Jurkat, Clone E6-1 (cell line): ENCODE measurements around the gene CT45A9. TPM values are rescaled to one million over a fixed set of nuclear protein-coding genes. Genes with fewer than 3 reads are reported as not detected.
"Not testable (repeated sequence)": the region's sequence is repeated elsewhere in the genome, so short reads cannot be mapped to it uniquely, and the experiment has no call there.

Source experiments
- DNase-seq: peaks from one replicate; pipeline ENCODE4 v3.0.0-alpha.2; 2011; ENCODE audit warnings: low read depth, low spot score
- H3K4me3 ChIP-seq: 2 replicates; pipeline ENCODE4 v1.5.1; 2011; ENCODE audit warnings: mild to moderate bottlenecking, low read length, control low read depth, moderate library complexity
- polyA plus RNA-seq: library from polyadenylated mRNA; unstranded; fragments of >200 nt; gene quantifications from one replicate; pipeline ENCODE4 v1.2.1, GENCODE V29; 2012; ENCODE audit warnings: missing spikeins; ENCODE audit not compliant: insufficient read length, insufficient read depth

The CT45A9 gene, protein sequence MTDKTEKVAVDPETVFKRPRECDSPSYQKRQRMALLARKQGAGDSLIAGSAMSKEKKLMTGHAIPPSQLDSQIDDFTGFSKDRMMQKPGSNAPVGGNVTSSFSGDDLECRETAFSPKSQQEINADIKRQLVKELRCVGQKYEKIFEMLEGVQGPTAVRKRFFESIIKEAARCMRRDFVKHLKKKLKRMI
- polyA plus RNA-seq, result not detected

DNA sequence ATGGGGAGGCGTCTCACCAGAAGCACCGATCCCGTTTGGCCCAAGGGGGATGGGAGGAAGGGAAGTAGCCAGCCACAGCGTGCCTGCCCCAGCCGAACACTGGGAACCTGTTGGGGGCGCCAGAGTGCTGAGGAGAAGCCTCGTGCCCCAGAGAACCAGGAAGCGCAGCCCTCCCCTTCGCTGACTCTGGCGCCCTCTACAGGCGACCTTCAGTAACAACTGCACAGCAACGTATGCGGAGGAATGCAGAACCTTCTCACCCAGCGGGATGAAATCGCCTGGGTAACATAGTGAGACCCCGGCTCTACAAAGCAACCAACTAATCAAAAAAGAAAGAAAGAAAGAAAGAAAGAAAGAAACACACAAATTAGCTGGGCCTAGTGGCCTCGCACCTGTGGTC is at the start of gene CT45A9:
Gene CT45A9 (minus strand): TSS at position 101 of the 400 bp plus-strand sequence. CDS start 3,751 bp downstream, outside the sequence.
- not testable (repeated sequence) for H3K4me3 ChIP-seq, DNase-seq

DNA sequence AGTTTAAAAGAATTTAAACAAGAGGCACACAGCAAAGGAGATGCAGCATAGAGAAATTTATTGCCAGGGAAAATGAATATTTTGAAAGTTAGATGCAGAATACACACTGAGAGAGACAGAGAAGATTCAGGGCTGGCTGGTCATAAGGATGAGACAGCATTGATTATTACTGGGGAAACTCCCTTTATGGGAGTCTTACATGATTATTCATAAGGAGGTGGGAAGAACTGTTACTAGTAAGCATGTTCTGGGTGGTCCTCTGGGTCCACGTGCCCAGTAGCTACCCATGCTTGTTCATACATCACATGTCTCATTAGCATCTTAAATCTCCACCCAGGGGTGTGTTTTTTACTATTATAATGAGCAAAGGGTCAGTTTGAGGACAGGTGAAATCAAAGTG is 48.9 kb upstream of the CT45A9 start:
- DNase-seq, H3K4me3 ChIP-seq: not testable (repeated sequence)

DNA sequence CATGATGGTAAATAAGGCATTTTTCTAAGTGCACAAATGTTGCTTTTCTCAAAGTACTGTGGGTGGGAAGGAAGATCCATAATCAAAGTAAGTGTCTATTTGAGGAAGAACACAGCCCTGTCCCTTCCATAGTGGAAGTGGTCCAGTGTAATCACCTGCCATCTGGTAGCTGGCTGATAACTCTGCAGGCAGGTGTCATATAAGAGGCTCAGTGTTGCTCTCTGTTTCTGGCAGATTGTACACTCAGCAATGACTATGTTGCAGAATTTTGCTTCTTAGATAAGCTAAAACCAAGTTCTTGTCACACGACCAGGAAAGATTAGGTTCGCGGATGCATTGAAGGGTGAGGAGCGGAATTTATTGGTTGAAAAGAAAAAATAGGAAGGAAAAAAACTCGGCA is 42.8 kb upstream of the CT45A9 start:
- no peak for DNase-seq
- no peak overlapping the region for H3K4me3 ChIP-seq

DNA sequence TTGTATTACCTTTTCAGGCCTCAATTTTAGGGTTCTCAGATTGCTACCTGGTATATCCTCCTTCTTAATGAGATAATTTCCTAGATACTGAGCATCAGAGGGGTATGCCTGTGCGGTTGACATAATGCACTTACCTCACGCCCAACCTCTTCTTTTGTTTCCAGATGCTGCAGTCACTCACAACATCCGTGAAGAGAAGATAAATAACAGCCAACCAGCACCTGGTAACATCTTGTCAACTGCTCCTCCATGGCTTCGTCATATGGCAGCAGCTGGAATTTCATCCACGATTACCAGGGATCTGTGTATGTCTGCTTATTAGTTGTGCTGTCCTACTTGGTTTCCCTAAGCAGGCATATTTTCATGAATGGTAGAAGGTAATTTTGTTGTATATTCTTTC is 38.6 kb upstream of the CT45A9 start:
- DNase-seq, result no peak
- H3K4me3 ChIP-seq, result no peak overlapping the region

DNA sequence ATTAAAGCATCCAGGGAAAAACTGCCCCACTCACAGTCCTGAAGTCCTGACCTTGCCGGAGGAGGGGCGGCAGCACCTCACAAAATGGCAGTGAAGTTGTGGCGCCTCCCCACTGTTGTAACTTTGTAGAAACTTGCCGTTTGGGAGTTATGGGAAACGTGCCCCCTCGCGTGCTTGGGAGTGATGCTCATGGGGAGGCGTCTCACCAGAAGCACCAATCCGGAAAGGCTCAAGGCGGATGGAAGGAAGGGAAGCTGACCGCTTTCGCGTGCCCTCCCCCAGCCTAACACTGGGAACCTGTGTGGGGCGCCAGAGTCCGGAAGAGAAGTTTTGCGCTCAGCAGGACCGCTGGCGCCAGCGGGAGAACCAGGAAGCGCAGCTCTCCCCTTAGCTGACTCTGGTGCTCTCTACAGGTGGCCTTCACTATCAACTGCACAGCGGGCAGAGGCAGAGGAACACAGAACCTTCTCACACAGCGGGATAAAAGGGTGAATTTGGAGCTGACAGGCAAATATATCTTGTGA is 21.7 kb upstream of the CT45A9 start, which contains the start of the genes CT45A10 and SAGE1:
Gene CT45A10 (minus strand): TSS at position 151 of the 524 bp plus-strand sequence. CDS start 8,100 bp downstream, outside the sequence.
Gene SAGE1 (plus strand): TSS at position 423 of the 524 bp plus-strand sequence. CDS start 2,527 bp downstream, outside the sequence.
- H3K4me3 ChIP-seq, result no peak within 1 kb of the TSS
- DNase-seq, result no peak

DNA sequence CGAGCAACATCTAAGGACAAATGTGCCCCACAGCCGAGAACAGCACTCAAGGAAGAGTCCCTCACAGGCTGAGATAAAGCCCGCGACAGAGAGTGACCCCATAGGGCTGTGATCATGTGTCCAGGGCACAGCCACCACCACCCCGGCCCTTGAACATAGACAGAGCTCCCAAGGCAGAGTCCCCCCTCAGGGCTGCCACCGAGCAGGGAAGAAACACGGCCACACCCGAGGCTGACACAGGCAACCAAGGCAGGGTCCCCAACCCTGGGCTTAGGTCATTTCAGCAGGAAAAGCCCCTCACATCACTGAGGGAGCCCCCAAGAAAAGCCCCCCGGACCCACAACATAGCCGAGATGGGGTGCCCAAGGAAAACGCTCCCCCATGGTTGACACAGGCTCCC is 21.2 kb upstream of the CT45A9 start:
- H3K4me3 ChIP-seq, result no peak overlapping the region
- DNase-seq, result no peak

DNA sequence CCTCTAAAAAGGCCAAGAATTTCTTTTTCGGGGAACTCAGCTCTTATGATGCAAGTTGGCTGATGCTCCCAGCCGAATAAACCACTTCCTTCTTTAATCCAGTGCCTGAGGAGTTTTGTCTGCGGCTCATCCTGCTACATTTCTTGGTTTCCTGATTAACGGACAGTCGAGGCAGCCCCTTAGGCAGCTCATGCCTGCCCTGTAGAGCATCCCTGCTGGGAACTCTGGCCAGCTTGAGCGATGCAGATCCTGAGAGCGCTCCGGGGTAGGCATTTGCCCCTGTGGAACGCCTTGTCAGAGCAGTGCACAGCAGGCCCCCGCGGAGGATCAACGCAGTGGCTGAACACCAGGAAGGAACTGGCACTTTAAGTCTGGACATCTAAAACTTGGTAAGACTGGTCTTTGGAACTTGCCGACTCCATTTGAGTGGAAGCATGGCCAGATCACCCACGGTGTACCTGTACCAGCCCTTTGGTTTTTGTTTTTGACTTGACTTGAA is 18.5 kb upstream of the CT45A9 start:
- H3K4me3 ChIP-seq, result no peak overlapping the region
- DNase-seq, result no peak

DNA sequence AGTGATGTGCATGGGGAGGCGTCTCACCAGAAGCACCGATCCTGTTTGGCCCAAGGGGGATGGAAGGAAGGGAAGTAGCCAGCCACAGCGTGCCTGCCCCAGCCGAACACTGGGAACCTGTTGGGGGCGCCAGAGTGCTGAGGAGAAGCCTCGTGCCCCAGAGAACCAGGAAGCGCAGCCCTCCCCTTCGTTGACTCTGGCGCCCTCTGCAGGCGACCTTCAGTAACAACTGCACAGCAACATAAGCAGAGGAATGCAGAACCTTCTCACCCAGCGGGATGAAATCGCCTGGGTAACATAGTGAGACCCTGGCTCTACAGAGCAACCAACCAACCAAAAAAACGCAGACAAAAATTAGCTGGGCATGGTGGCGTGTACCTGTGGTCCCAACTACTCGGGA is 17.4 kb upstream of the CT45A9 start:
- peak; percentile 6 for DNase-seq

DNA sequence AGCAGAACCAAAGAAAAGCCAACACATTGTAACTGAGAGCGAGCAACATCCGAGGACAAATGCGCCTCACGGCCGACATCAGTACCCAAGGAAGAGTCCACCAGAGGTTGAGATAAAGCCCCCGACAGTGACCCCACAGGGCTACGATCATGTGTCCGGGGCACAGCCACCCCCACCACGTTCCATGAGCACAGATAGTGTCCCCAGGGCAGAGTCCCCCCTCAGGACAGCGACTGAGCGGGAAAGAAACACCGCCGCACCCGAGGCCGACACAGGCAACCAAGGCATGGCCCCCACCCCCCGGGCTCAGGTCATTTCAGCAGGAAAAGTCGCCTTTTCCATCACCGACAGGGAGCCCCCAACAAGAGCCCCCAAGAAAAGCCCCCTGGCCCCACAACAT is 16.6 kb upstream of the CT45A9 start:
- H3K4me3 ChIP-seq, DNase-seq: not testable (repeated sequence)

More for the DNA sequence above, 17.4 kb upstream of the CT45A9 start:
- not testable (repeated sequence) for H3K4me3 ChIP-seq

DNA sequence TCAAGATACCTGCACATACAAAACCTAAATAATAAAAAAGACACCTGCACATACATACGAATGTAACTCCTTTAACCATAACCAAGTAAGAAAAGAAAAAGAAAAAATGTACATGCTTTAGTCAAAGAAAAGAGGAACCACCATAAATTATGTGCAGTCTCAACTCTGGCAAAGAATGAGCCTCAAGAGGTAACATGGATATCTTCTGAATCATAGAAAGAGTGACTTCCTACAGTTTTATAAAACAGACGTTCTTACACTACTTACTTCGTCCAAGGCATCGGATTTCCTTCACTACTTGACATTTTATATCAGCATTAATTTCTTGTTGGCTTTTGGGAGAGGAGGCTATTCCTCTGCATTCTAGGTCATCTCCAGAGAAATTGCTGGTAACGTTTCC is 11.1 kb upstream of the CT45A9 start:
- H3K4me3 ChIP-seq, DNase-seq: not testable (repeated sequence)

DNA sequence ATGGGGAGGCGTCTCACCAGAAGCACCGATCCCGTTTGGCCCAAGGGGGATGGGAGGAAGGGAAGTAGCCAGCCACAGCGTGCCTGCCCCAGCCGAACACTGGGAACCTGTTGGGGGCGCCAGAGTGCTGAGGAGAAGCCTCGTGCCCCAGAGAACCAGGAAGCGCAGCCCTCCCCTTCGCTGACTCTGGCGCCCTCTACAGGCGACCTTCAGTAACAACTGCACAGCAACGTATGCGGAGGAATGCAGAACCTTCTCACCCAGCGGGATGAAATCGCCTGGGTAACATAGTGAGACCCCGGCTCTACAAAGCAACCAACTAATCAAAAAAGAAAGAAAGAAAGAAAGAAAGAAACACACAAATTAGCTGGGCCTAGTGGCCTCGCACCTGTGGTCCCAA is 17.2 kb downstream of the CT45A9 start, which contains the start of gene CT45A8:
Gene CT45A8 (minus strand): TSS at position 101 of the 400 bp plus-strand sequence. CDS start 3,755 bp downstream, outside the sequence.
- not testable (repeated sequence) for H3K4me3 ChIP-seq, DNase-seq

DNA sequence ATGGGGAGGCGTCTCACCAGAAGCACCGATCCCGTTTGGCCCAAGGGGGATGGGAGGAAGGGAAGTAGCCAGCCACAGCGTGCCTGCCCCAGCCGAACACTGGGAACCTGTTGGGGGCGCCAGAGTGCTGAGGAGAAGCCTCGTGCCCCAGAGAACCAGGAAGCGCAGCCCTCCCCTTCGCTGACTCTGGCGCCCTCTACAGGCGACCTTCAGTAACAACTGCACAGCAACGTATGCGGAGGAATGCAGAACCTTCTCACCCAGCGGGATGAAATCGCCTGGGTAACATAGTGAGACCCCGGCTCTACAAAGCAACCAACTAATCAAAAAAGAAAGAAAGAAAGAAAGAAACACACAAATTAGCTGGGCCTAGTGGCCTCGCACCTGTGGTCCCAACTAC is 34.4 kb downstream of the CT45A9 start, which contains the start of gene CT45A7:
Gene CT45A7 (minus strand): TSS at position 101 of the 400 bp plus-strand sequence. CDS start 3,747 bp downstream, outside the sequence.
- not testable (repeated sequence) for H3K4me3 ChIP-seq, DNase-seq

DNA sequence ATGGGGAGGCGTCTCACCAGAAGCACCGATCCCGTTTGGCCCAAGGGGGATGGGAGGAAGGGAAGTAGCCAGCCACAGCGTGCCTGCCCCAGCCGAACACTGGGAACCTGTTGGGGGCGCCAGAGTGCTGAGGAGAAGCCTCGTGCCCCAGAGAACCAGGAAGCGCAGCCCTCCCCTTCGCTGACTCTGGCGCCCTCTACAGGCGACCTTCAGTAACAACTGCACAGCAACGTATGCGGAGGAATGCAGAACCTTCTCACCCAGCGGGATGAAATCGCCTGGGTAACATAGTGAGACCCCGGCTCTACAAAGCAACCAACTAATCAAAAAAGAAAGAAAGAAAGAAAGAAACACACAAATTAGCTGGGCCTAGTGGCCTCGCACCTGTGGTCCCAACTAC is 51.7 kb downstream of the CT45A9 start, which contains the start of gene CT45A2:
Gene CT45A2 (minus strand): TSS at position 101 of the 400 bp plus-strand sequence. CDS start 3,747 bp downstream, outside the sequence.
- H3K4me3 ChIP-seq, DNase-seq: not testable (repeated sequence)
